Astrocyte of the spinal cord (primary cell): ENCODE data around the gene MOV10L1.

ENCODE experiments used
- DNase-seq: peaks from one replicate; pipeline ENCODE4 v3.0.0; 2011; ENCODE audit warnings: low read depth, low spot score
- H3K4me3 ChIP-seq: 2 replicates; pipeline ENCODE4 v1.5.1; 2011; ENCODE audit warnings: low read depth, mild to moderate bottlenecking, low read length, moderate library complexity
- CTCF ChIP-seq: IDR thresholded peaks from 2 replicates; pipeline ENCODE4 v1.5.1; 2012; ENCODE audit warnings: low read depth, mild to moderate bottlenecking, low read length, inconsistent platforms
- in situ Hi-C: cut with HindIII; loops from 2 replicates; pipeline ENCODE4 v1.10.0; 2017; ENCODE audit warnings: low sequenced_read_pairs

Gene MOV10L1

GRCh38 chr22:50053861-50054260 lies 35.9 kb upstream of the MOV10L1 start:
- H3K4me3 ChIP-seq: no peak overlapping the region
- TF ChIP-seq CTCF: no peak
- in situ Hi-C loops: no loop called here
- no peak for DNase-seq

- H3K4me3 ChIP-seq: no peak overlapping the region
- in situ Hi-C loops: no loop called here
- no peak for DNase-seq
- TF ChIP-seq CTCF: no peak
These were observed 33.4 kb upstream of the MOV10L1 start for GRCh38 chr22:50056214-50056972.

GRCh38 chr22:50057278-50058060 lies 32.3 kb upstream of the MOV10L1 start:
- no peak overlapping the region for H3K4me3 ChIP-seq
- no peak for DNase-seq
- in situ Hi-C loops: no loop called here
- no peak for TF ChIP-seq CTCF

DNA sequence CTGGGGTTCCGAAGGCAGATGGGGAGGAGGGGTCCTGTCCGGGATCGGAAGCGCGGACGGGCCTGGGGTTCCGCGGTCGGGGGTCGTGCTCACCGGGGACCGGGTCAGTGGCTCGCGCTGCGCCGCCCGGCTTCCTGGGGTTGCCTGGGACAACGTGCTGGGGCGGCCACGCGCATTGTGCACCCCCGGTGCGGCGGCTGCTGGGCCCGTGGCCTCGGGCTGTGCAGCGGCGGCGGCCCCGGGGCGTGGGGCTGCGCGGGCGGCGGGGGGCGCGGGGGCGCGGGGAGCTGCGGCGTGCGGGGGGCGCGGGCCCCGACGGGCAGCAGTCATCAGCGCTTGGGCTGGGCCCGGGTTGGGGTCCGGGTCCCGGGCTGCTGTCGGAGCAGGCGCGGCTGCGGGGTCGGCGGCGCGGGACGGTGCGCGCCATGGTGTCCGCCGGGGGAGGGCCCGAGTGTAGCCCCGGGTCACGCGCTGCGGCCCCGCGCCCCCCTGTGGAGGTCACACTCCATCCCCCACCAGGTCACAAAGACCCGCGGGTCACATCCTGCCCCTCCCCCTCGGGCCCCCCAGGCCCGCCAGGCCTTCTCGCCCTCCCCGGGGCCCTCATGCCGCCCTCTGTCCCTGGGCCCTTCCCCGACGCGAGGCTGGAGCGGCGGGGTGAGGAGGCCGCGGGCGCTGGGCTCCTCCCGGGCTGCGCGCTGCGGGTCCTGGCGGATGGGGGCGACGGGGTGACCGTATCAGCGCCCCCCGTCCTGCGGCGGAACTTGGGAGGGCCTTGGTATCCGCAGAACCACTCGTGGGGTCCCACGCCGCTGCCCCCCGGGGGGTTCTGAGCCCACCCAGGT lies 31.5 kb upstream of the MOV10L1 start, which contains the start of gene TTLL8:
TSS of gene TTLL8 (minus strand) at position 238 of the 845 bp plus-strand sequence.
- DNase-seq: no peak
- in situ Hi-C loops: no loop called here
- no peak for TF ChIP-seq CTCF
- H3K4me3 ChIP-seq: no peak within 1 kb of the TSS

DNA sequence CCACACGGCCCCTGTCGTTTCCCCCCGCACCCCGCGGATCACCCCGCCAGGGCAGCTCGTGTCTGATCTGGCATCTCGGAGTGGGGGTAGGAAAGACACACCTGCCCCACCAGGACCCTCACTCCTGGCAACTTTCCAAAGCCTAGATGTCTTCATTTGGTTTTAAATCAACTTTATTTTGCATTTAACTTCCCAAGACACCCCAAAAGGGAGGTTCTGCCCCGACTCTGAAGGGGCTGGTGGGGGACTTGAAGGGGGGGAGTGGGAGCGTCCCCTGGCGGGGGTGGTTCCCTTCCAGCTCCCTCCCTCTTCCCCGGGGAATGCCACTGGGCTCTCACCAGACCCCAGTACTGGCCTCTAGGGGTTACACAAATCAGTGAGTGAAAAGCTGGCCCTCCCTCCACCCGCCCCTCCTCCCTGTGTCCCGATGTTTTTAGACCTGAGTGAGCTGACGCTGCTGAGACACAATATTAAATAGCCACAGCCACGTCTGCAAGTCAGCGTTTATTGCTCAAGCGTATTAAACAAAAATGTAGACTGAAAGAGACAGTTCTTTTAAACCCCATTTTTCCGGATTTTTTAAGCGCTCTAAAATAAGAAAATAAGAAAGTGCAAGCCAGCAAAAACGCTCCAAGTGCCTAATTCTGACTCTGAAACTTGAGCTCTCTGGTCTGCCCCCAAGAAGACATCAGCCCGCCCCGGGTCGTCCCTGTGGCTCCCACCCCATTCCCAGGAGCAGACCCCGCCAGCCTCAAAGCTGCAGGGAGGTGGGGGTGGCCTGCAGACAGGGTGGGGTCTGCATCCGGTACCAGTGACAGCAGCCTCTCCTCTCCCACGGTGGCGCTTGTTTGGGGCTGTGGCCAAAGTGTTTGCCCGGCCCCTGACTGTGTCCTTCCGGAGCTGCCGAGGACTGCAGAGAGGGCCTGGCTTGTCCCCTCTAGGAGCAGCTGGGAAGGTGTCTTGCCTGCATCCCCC lies 30.6 kb upstream of the MOV10L1 start:
- in situ Hi-C loops: no loop called here
- no peak for TF ChIP-seq CTCF
- no peak overlapping the region for H3K4me3 ChIP-seq
- DNase-seq: no peak

DNA sequence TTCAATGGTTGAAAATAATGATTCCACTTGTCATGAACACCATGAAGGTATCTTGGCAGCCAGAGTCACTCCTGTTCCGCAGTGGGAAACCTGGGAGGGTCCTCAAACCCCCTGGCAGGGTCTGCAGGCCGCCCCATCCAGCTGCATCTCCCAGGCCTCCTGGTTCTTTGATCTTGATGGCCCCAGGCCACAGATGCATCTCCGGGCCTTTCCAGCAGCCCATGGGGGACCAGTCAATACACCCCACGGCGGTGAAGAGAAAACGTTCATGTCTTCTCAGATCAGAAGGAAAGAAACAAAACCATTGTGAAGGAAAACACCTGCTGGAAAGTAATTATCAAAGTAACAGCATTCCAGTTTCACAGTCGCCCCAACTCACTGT lies 29.9 kb upstream of the MOV10L1 start:
- no peak for TF ChIP-seq CTCF
- DNase-seq: no peak
- in situ Hi-C loops: no loop called here
- H3K4me3 ChIP-seq: no peak overlapping the region
